HepG2 (cell line): ENCODE results near the gene YIF1A. TPM values are rescaled to one million over a fixed set of nuclear protein-coding genes. Genes with fewer than 3 reads are reported as not detected.

Experiments
- ATAC-seq: fragments of 200-7000 bp; cut with Tn5 transposase; 3 replicates; pipeline ENCODE4 v1.9.1; 2020; ENCODE audit warnings: mild to moderate bottlenecking, moderate library complexity
- BruUV-seq: library from RNA; stranded (reverse); fragments of 400-500 nt; replicated peaks from 2 replicates; lab custom pipeline; 2021; lab: Mats Ljungman, UMichigan
- CTCF ChIA-PET: fragments of 300-600 bp; formaldehyde crosslinking; extraction: SDS; loops from one replicate; lab custom pipeline; 2021; ENCODE audit warnings: low total read pairs, inconsistent platforms, low intra/inter-chr PET ratio; lab: Yijun Ruan, JAX
- POLR2A ChIA-PET: fragments of 350-600 bp; sonication (Branson Sonifier 250); formaldehyde crosslinking; loops from one replicate; lab custom pipeline; 2020; ENCODE audit warnings: antibody characterized with exemption, inconsistent platforms; lab: Yijun Ruan, JAX
- DNase-seq: peaks from one replicate; pipeline ENCODE4 v3.0.0-alpha.2; 2015; ENCODE audit warnings: low spot score
- FAIRE-seq: peaks from 3 replicates; lab custom pipeline; 2011; peaks lifted over from hg19 to GRCh38; lab: Jason Lieb, UNC
- H2AFZ ChIP-seq: one replicate; pipeline ENCODE4 v1.6.1; 2011; ENCODE audit warnings: low read length, inconsistent platforms
- H3K27ac ChIP-seq: fragments of 300-600 bp; 3 replicates; pipeline ENCODE4 v1.8.0; 2011; ENCODE audit warnings: mixed run types, mild to moderate bottlenecking, mixed read lengths, low read length, inconsistent platforms; ENCODE audit not compliant: insufficient read depth; ENCODE audit errors: extremely low read length
- H3K27me3 ChIP-seq, 2 experiments: fragments of 200-600 bp in 1 of 2; 2 replicates in 1 of 2; 3 replicates in 1 of 2; pipeline versions ENCODE4 v1.6.0 to v1.8.0; 2011; ENCODE audit warnings: low read length in 2 of 2, mild to moderate bottlenecking in 2 of 2, moderate library complexity in 2 of 2, inconsistent platforms in 1 of 2; ENCODE audit not compliant: insufficient read depth in 2 of 2, control insufficient read depth in 1 of 2
- H3K36me3 ChIP-seq, 2 experiments: fragments of 200-600 bp in 1 of 2; replicated peaks in 1 of 2; 2 replicates in 1 of 2; 3 replicates in 1 of 2; pipeline versions ENCODE4 v1.5.1 to v1.8.0; 2011; ENCODE audit warnings: low read length in 2 of 2, inconsistent platforms in 1 of 2; ENCODE audit not compliant: insufficient read depth in 2 of 2, control insufficient read depth in 1 of 2
- H3K4me1 ChIP-seq: 2 replicates; pipeline ENCODE4 v1.5.1; 2012; ENCODE audit warnings: low read length, inconsistent platforms; ENCODE audit not compliant: insufficient read depth
- H3K4me2 ChIP-seq: 2 replicates; pipeline ENCODE4 v1.6.0; 2011; ENCODE audit warnings: low read depth, low read length, inconsistent platforms
- H3K4me3 ChIP-seq, 3 experiments: fragments of 200-600 bp in 1 of 3; sonication (generic), shearing (Covaris generic) in 1 of 3; replicated peaks in 1 of 3; 2 replicates each; pipeline ENCODE4 v1.5.1; 2011 to 2016; ENCODE audit warnings: low read length in 3 of 3, inconsistent platforms in 2 of 3, low read depth in 2 of 3, mild to moderate bottlenecking in 2 of 3, control low read depth in 1 of 3, mixed read lengths in 1 of 3; ENCODE audit not compliant: insufficient read depth in 1 of 3
- H3K79me2 ChIP-seq: one replicate; pipeline ENCODE4 v1.6.1; 2011; ENCODE audit warnings: low read length, inconsistent platforms; ENCODE audit not compliant: insufficient read depth
- H3K9ac ChIP-seq: 2 replicates; pipeline ENCODE4 v1.6.0; 2011; ENCODE audit warnings: mild to moderate bottlenecking, low read depth, low read length, inconsistent platforms; ENCODE audit not compliant: insufficient read depth
- H3K9me3 ChIP-seq: 2 replicates; pipeline ENCODE4 v1.5.1; 2012; ENCODE audit warnings: mild to moderate bottlenecking, low read length
- H4K20me1 ChIP-seq: 2 replicates; pipeline ENCODE4 v1.6.0; 2011; ENCODE audit warnings: inconsistent platforms, mild to moderate bottlenecking, low read length, moderate library complexity; ENCODE audit not compliant: insufficient read depth
- BATF2 ChIP-seq: sonication (generic); formaldehyde crosslinking; IDR thresholded peaks from 2 replicates; pipeline ENCODE4 v1.8.0; 2022; ENCODE audit warnings: mild to moderate bottlenecking, missing genetic modification reagents, moderate library complexity
- GTF3A ChIP-seq: sonication (generic); formaldehyde crosslinking; conservative IDR thresholded peaks from 2 replicates; pipeline ENCODE4 v1.4.0; 2020; ENCODE audit warnings: mild to moderate bottlenecking, missing genetic modification reagents
- HNRNPL ChIP-seq: fragments of 200-400 bp; formaldehyde crosslinking; IDR thresholded peaks from 2 replicates; pipeline ENCODE4 v1.6.1; 2017; ENCODE audit warnings: mild to moderate bottlenecking, low read depth, low read length
- ZMYM3 ChIP-seq: sonication (generic); formaldehyde crosslinking; IDR thresholded peaks from 2 replicates; pipeline ENCODE4 v1.5.1; 2020; ENCODE audit warnings: mild to moderate bottlenecking, missing genetic modification reagents
- ZNF629 ChIP-seq: sonication (generic); formaldehyde crosslinking; conservative IDR thresholded peaks from 2 replicates; pipeline ENCODE4 v1.5.0; 2020; ENCODE audit warnings: missing genetic modification reagents
- WGBS: methylation state at CpG from one replicate; pipeline ENCODE4 v1.1.6; 2017; ENCODE audit warnings: low lambda C conversion rate; 5-methylcytosine and 5-hydroxymethylcytosine counted together
- in situ Hi-C: cut with HindIII; loops from 2 replicates; pipeline ENCODE4 v1.10.0; 2017; ENCODE audit warnings: low pct_unique_long_range_greater_than_20kb; ENCODE audit not compliant: extremely low pct_ligation_motif_present
- intact Hi-C: fragments of 100-400 bp; cut with micrococcal nuclease; formaldehyde crosslinking; loops from one replicate; pipeline ENCODE4 v1.10.0; 2022; ENCODE audit not compliant: unreplicated experiment
- polyA plus RNA-seq, 8 experiments: library from polyadenylated mRNA; depleted of rRNA in 3 of 8; stranded (reverse) in 7 of 8; unstranded in 1 of 8; fragments of >200 nt; fragmentation: Illumina TruSeq in 4 of 8; extraction: Trizol in 4 of 8; gene quantifications; 2 replicates each; pipeline versions ENCODE4 v1.2.1 to v1.2.3, GENCODE V29; 2011 to 2016; ENCODE audit warnings: low read depth in 4 of 8, missing spikeins in 1 of 8, mixed read lengths in 1 of 8; ENCODE audit not compliant: insufficient read depth in 1 of 8
- total RNA-seq, 5 experiments: library from RNA; depleted of rRNA; stranded (reverse); fragments of >200 nt; fragmentation: Illumina TruSeq; extraction: Trizol; gene quantifications; 2 replicates each; pipeline ENCODE4 v1.2.3, GENCODE V29; 2016; ENCODE audit warnings: low read depth in 1 of 5

YIF1A gene
- total and polyA plus RNA-seq, 2 of the 13 experiments (the other 11 are each of a cell fraction or from before 2014, with no cell fraction given) = 133 to 145 TPM

GRCh38 chr11:66334605-66335442, 45.9 kb upstream of the YIF1A start:
- Histone ChIP-seq H3K79me2 (no peaks in the 10 kb centered on the region), H2AFZ (no peak overlapping the region), H3K27me3 (no peaks in the 10 kb centered on the region), H3K27ac (no peak overlapping the region), H3K9ac (peak overlapping the region; percentile 67), H4K20me1 (no peaks in the 10 kb centered on the region)
- DNase-seq = no peak
- no peak for FAIRE-seq
- TF ChIP-seq HNRNPL = 0 out of 2 replicates have a peak, but pooled peaks have one; percentile 10
- TF ChIP-seq BATF2 (CRISPR knock-in tag) = no peak
- peak; percentile 77 for TF ChIP-seq ZMYM3 (CRISPR knock-in tag)
- TF ChIP-seq ZNF629 (CRISPR knock-in tag) = peak; percentile 96
- TF ChIP-seq GTF3A (CRISPR knock-in tag) = no peak
- TF ChIP-seq, all 625 proteins: peak for 3
- H3K9me3 ChIP-seq = no peaks in the 10 kb centered on the region
- intact Hi-C loops (no loop called here), in situ Hi-C loops (no loop called here)
- ChIA-PET CTCF (no interaction called here), POLR2A (interaction anchor here (0.9 to 3.6 kb wide), 7 partner anchors 8 to 46 kb away, joined by 3 to 59 read pairs (median 5); partner anchors contain the start of genes B4GAT1, SLC29A2 and YIF1A)
- BruUV-seq = no TSS peak
- H3K36me3 ChIP-seq = peaks cover 5 to 6% of the 10 kb centered on the region in 2 experiments; a peak in 3 of 5 replicates
- peak overlapping the region; percentile 64 to 79 (median 70); a peak in 5 of 6 replicates for H3K4me3 ChIP-seq
- H3K4me1 ChIP-seq = peaks cover 23% of the 10 kb centered on the region
- peak overlapping the region; percentile 87 for H3K4me2 ChIP-seq
- WGBS = 79% methylated on average over 12 of the region's 42 CpGs
- no peak for ATAC-seq
